Transverse colon (tissue), 4 donors: Measurements from ENCODE around the gene ENDOG.

Experiments used
- POLR2AphosphoS5 ChIP-seq, 3 donors: sonication (generic); formaldehyde crosslinking; IDR thresholded peaks; one replicate each; pipeline ENCODE4 v1.6.1; 2016; ENCODE audit warnings: antibody characterized with exemption in 3 of 3
- TF ChIP-seq, protein P1 (sequence below), 5 experiments: fragments of 200-600 bp in 3 of 5; fragments of 450-650 bp in 2 of 5; sonication (generic) in 3 of 5; IDR thresholded peaks; 1 replicate in 2 of 5; 2 replicates in 3 of 5; pipeline ENCODE4 v1.5.1; 2016 to 2017; ENCODE audit warnings: antibody characterized with exemption in 5 of 5, inconsistent platforms in 3 of 5, mild to moderate bottlenecking in 2 of 5, moderate library complexity in 1 of 5

- TF ChIP-seq, protein P1, sequence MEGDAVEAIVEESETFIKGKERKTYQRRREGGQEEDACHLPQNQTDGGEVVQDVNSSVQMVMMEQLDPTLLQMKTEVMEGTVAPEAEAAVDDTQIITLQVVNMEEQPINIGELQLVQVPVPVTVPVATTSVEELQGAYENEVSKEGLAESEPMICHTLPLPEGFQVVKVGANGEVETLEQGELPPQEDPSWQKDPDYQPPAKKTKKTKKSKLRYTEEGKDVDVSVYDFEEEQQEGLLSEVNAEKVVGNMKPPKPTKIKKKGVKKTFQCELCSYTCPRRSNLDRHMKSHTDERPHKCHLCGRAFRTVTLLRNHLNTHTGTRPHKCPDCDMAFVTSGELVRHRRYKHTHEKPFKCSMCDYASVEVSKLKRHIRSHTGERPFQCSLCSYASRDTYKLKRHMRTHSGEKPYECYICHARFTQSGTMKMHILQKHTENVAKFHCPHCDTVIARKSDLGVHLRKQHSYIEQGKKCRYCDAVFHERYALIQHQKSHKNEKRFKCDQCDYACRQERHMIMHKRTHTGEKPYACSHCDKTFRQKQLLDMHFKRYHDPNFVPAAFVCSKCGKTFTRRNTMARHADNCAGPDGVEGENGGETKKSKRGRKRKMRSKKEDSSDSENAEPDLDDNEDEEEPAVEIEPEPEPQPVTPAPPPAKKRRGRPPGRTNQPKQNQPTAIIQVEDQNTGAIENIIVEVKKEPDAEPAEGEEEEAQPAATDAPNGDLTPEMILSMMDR (IDR thresholded peaks at IDR 0.05) = no peak
- TF ChIP-seq POLR2AphosphoS5 (IDR thresholded peaks at IDR 0.05) = no peak
Measured at GRCh38 chr9:128823903-128824406, 5.7 kb downstream of the ENDOG start.
